ENCODE results near the gene LAMP5.

The LAMP5 gene

GRCh38 chr20:9514461-9515213 is at the start of gene LAMP5:
LAMP5 (plus strand) TSS chr20:9514590; CDS start chr20:9514853, 263 bp downstream.
- DNase-seq = no peak

- DNase-seq = no peak
Observed at GRCh38 chr20:9467995-9468394, 46.4 kb upstream of the LAMP5 start.

GRCh38 chr20:9474835-9475415 is 39.5 kb upstream of the LAMP5 start:
- no peak for DNase-seq

- no peak for DNase-seq
Observed at GRCh38 chr20:9475456-9475855, 38.9 kb upstream of the LAMP5 start.

- DNase-seq = no peak
Observed at GRCh38 chr20:9476174-9476573, 38.2 kb upstream of the LAMP5 start.

GRCh38 chr20:9476637-9477036 is 37.8 kb upstream of the LAMP5 start:
- no peak for DNase-seq

GRCh38 chr20:9478771-9479170 is 35.6 kb upstream of the LAMP5 start:
- DNase-seq = no peak

- no peak for DNase-seq
Observed at GRCh38 chr20:9480066-9480465, 34.3 kb upstream of the LAMP5 start.

GRCh38 chr20:9482180-9482579 is 32.2 kb upstream of the LAMP5 start:
- no peak for DNase-seq

- no peak for DNase-seq
Observed at GRCh38 chr20:9483131-9483530, 31.3 kb upstream of the LAMP5 start.

- no peak for DNase-seq
Observed at GRCh38 chr20:9485614-9486340, 28.6 kb upstream of the LAMP5 start.

- DNase-seq = no peak
Observed at GRCh38 chr20:9487231-9487630, 27.2 kb upstream of the LAMP5 start.

- DNase-seq = no peak
Observed at GRCh38 chr20:9488063-9488462, 26.3 kb upstream of the LAMP5 start.

- DNase-seq = no peak
Observed at GRCh38 chr20:9490161-9490560, 24.2 kb upstream of the LAMP5 start.

GRCh38 chr20:9490631-9491030 is 23.8 kb upstream of the LAMP5 start:
- DNase-seq = no peak

GRCh38 chr20:9491324-9491723 is 23.1 kb upstream of the LAMP5 start:
- no peak for DNase-seq

GRCh38 chr20:9492067-9492466 is 22.3 kb upstream of the LAMP5 start:
- DNase-seq = no peak

GRCh38 chr20:9493803-9494202 is 20.6 kb upstream of the LAMP5 start:
- DNase-seq = no peak

- no peak for DNase-seq
Observed at GRCh38 chr20:9495701-9496100, 18.7 kb upstream of the LAMP5 start.

GRCh38 chr20:9496155-9496554 is 18.2 kb upstream of the LAMP5 start:
- DNase-seq = no peak

- no peak for DNase-seq
Observed at GRCh38 chr20:9498322-9498721, 16.1 kb upstream of the LAMP5 start.

GRCh38 chr20:9499126-9499899 is 15.1 kb upstream of the LAMP5 start:
- no peak for DNase-seq

GRCh38 chr20:9500121-9500520 is 14.3 kb upstream of the LAMP5 start:
- DNase-seq = no peak
